Heart left ventricle (tissue), 13 donors: ENCODE measurements around the gene ZNF672.

Source experiments
- POLR2A ChIP-seq, 2 donors: fragments of 450-650 bp; IDR thresholded peaks; one replicate each; pipeline ENCODE4 v1.6.1; 2017; ENCODE audit warnings: antibody characterized with exemption in 2 of 2, mild to moderate bottlenecking in 2 of 2, moderate library complexity in 2 of 2
- TF ChIP-seq, protein P1 (sequence below), 12 donors: fragments of 200-600 bp; sonication (generic) in 4 of 12; IDR thresholded peaks; one replicate each; pipeline versions ENCODE4 v1.5.0 to v1.8.0; 2018 to 2022; ENCODE audit warnings: antibody characterized with exemption in 12 of 12, mild to moderate bottlenecking in 5 of 12
- donor health status: ischemic (EF 13 %, LVEDD 7.1; RV severe dilation, severe dysfunction).
- donor health status: DM: no; HTN: yes; CAD: no.
- donor health status: DM: no; HTN: no; CAD: no.
- donor health status: ischemic (EF 25% LVEDD 6.9; RV normal size, moderate dysfunction).
- donor health status: ischemic (EF 25% LVEDD 5.7; RV mildly dilated, moderate dysfunction).
- donor health status: ischemic (EF 35%, LVEDD 5.7; RV mildly dilated, moderate dysfunction).
- donor health status: nonischemic (EF 11% LVEDD 7.7; RV severe dilation, severe dysfunction).
- donor health status: DM: yes; HTN: yes; CAD: no.
- donor health status: PGD.
- donor health status: ischemic (EF 29% LVEDD 5.4; RV normal size, mild dysfunction).
- donor health status: nonischemic (EF 23%, LVEDD 6.1; RV moderate dilation, normal function).

DNA sequence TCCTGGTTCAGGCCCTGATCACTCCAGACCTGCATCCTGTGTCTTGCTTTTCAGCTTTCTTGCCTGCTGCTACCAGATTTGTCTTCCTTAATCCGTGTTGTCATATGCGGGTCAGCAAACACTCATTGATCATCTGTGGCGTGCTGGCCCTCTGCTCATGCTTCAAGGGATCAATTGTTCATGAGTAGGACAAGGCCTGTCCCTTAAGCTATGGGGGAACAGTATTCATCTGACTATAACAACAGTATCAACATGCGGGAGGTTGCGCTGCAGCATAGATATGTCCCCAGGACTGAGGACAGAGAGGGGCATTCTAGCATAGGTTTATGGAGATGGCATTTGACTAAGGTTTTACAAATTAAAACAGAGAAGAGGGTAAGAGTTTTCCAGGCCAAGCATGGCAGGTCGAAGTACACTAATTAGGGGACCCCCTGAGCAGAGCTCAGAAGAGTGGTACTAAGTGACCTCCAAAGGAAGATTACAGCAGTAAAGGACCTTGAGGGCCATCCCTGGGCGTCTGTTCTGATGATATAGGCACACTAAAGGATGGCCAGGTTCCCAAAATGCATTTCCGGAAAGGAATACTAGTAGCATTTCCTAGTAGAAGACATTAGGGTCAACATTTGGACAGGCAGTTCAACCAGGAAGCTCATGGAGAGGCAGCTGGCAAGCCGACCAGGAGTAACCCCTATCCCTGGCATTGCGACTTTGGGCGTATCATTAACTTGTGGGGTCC, 811 bp upstream of the ZNF672 start:
- TF ChIP-seq, protein P1, sequence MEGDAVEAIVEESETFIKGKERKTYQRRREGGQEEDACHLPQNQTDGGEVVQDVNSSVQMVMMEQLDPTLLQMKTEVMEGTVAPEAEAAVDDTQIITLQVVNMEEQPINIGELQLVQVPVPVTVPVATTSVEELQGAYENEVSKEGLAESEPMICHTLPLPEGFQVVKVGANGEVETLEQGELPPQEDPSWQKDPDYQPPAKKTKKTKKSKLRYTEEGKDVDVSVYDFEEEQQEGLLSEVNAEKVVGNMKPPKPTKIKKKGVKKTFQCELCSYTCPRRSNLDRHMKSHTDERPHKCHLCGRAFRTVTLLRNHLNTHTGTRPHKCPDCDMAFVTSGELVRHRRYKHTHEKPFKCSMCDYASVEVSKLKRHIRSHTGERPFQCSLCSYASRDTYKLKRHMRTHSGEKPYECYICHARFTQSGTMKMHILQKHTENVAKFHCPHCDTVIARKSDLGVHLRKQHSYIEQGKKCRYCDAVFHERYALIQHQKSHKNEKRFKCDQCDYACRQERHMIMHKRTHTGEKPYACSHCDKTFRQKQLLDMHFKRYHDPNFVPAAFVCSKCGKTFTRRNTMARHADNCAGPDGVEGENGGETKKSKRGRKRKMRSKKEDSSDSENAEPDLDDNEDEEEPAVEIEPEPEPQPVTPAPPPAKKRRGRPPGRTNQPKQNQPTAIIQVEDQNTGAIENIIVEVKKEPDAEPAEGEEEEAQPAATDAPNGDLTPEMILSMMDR (IDR thresholded peaks at IDR 0.05) = no peak
- TF ChIP-seq POLR2A (IDR thresholded peaks at IDR 0.05) = no peak
